ENCODE data around the gene RNU4-1. TPM values are rescaled to one million over a fixed set of nuclear protein-coding genes. Genes with fewer than 3 reads are reported as not detected.
A peak's percentile ranks its signal among the peaks of the same experiment; 100 is the strongest.
"Not testable (repeated sequence)": the region's sequence is repeated elsewhere in the genome, so short reads cannot be mapped to it uniquely, and the experiment has no call there.

Gene RNU4-1
- total RNA-seq, 1 donor from 2014 or later, result under 0.01 TPM

DNA sequence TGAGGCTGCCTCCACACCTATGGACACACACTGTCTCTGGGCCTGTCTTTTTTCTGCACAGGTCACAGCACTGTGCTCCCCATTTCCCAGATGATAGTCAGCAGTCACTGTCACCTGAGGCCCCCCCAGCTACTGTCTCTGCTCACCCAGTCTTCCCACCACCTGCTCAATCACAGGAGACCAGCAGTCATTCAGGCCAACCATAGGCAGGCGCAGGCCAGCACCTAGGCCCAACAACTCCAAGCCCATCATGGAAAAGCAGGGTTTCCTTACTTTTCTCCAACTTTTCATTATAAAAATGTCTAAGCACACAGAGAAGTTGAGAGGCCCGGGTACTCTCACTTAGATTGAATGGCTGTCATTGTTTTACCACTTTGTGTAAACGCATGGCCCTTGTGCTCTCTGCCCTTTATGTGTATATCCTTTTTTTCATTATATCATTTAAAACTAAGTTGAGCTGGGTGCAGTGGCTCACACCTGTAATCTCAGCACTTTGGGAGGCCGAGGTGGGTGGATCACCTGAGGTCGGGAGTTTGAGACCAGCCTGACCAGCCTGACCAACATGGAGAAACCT lies 34.6 kb downstream of the RNU4-1 start:
- no peaks in the 10 kb centered on the region for H3K27me3 ChIP-seq
- H3K9me3 ChIP-seq, result no peaks in the 10 kb centered on the region
- no peak overlapping the region for H3K4me3 ChIP-seq
- H3K36me3 ChIP-seq, result no peaks in the 10 kb centered on the region
- H3K4me1 ChIP-seq, result peaks cover 88% of the 10 kb centered on the region
- intact Hi-C loops (cut with DNase I), result no loop called here
- H3K27ac ChIP-seq, result peak overlapping the region; percentile 86
- no peak for DNase-seq (ENCODE audit: extremely low spot score in 2 of 2)
- no peak for TF ChIP-seq CTCF (IDR thresholded peaks at IDR 0.05)
- TF ChIP-seq POLR2AphosphoS5 (IDR thresholded peaks at IDR 0.05; ENCODE audit: insufficient read depth in 1 of 2, low read depth in 1 of 2), result no peak
- no peak for TF ChIP-seq POLR2A (IDR thresholded peaks at IDR 0.05)

GRCh38 chr12:120257041-120257821 lies 35.8 kb downstream of the RNU4-1 start:
- Histone ChIP-seq H3K27me3 (no peaks in the 10 kb centered on the region), H3K36me3 (no peaks in the 10 kb centered on the region), H3K27ac (peak overlapping the region; percentile 86), H3K4me3 (no peak overlapping the region), H3K9me3 (no peaks in the 10 kb centered on the region), H3K4me1 (peaks cover 88% of the 10 kb centered on the region)
- no peak for DNase-seq (ENCODE audit: extremely low spot score in 2 of 2)
- intact Hi-C loops (cut with DNase I), result no loop called here
- TF ChIP-seq POLR2A (IDR thresholded peaks at IDR 0.05) (no peak), CTCF (IDR thresholded peaks at IDR 0.05) (no peak), POLR2AphosphoS5 (IDR thresholded peaks at IDR 0.05; ENCODE audit: insufficient read depth in 1 of 2, low read depth in 1 of 2) (peak; percentile 72 to 89)

- H3K27me3 ChIP-seq, result no peaks in the 10 kb centered on the region
- no peaks in the 10 kb centered on the region for H3K36me3 ChIP-seq
- H3K9me3 ChIP-seq, result no peaks in the 10 kb centered on the region
- intact Hi-C loops (cut with DNase I), result no loop called here
- no peak overlapping the region for H3K4me3 ChIP-seq
- peaks cover 87% of the 10 kb centered on the region for H3K4me1 ChIP-seq
- H3K27ac ChIP-seq, result peak overlapping the region; percentile 86
- DNase-seq (ENCODE audit: extremely low spot score in 2 of 2), result no peak
- TF ChIP-seq POLR2A (IDR thresholded peaks at IDR 0.05) (no peak), POLR2AphosphoS5 (IDR thresholded peaks at IDR 0.05; ENCODE audit: insufficient read depth in 1 of 2, low read depth in 1 of 2) (peak in 1 of 2 donors; percentile 25)
Observed at GRCh38 chr12:120254809-120255208, 38.2 kb downstream of the RNU4-1 start.

DNA sequence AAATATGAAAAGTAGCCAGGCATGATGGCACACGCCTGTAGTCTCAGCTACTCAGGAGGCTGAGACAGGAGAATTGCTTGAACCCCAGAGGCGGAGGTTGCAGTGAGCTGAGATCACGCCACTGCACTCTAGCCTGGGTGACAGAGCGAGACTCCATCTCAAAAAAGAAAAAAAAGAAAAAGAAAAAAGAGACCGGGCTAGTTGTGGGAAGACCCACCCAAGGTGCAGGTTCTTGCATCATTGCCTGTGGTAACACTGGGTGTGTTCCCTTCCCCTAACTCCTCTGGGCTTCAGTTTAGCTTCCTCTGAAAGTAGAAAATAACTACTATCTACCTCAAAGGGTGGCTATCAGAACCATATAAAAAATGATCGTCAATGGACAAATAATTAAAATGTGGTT lies 39.7 kb downstream of the RNU4-1 start:
- H3K4me3 ChIP-seq; H3K36me3 ChIP-seq; H3K27ac ChIP-seq; intact Hi-C loops (cut with DNase I); H3K27me3 ChIP-seq; DNase-seq (ENCODE audit: extremely low spot score in 2 of 2); H3K9me3 ChIP-seq: not testable (repeated sequence)
- H3K4me1 ChIP-seq, result peaks cover 87% of the 10 kb centered on the region

- DNase-seq (ENCODE audit: extremely low spot score in 2 of 2), result no peak
- Histone ChIP-seq H3K27ac (peak overlapping the region; percentile 1), H3K4me1 (peaks cover 87% of the 10 kb centered on the region), H3K36me3 (no peaks in the 10 kb centered on the region), H3K4me3 (no peak overlapping the region), H3K27me3 (no peaks in the 10 kb centered on the region), H3K9me3 (no peaks in the 10 kb centered on the region)
- TF ChIP-seq POLR2AphosphoS5 (IDR thresholded peaks at IDR 0.05; ENCODE audit: insufficient read depth in 1 of 2, low read depth in 1 of 2), result no peak
- TF ChIP-seq POLR2A (IDR thresholded peaks at IDR 0.05), result no peak
- no peak for TF ChIP-seq CTCF (IDR thresholded peaks at IDR 0.05)
- intact Hi-C loops (cut with DNase I), result no loop called here
Observed at GRCh38 chr12:120252071-120252906, 40.7 kb downstream of the RNU4-1 start.

DNA sequence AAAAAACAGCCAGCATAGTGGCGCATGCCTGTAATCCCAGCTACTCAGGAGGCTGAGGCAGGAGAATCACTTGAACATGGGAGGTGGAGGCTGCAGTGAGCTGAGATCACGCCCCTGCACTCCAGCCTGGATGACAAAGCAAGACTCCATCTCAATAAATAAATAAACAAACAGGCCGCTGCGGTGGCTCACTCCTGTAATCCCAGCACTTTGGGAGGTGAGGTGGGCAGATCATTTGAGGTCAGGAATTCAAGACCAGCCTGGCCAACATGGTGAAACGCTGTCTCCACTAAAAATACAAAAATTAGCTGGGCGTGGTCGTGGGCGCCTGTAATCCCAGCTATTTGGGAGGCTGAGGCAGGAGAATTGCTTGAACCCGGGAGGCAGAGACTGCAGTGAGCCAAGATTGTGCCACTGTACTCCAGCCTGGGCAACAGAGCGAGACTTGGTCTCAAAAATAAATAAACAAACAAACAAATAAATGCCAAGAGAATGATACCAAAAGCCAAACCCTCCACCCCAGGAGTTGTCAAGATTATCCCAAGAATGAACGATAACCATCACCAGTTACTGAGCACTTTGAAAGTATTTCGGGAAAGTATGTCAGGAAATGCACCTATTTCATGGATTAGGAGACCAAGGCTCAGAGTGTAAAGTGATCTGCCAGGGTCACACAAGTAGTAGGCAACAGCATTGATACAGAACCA lies 41.5 kb downstream of the RNU4-1 start:
- Histone ChIP-seq H3K4me1 (peaks cover 83% of the 10 kb centered on the region), H3K27ac (peak overlapping the region; percentile 1)
- intact Hi-C loops (cut with DNase I); H3K36me3 ChIP-seq; H3K27me3 ChIP-seq; H3K4me3 ChIP-seq; H3K9me3 ChIP-seq; DNase-seq (ENCODE audit: extremely low spot score in 2 of 2): not testable (repeated sequence)

All from vagina (tissue), 2 donors.